Bronchial epithelial cell (primary cell): Measurements from ENCODE around the gene TMEM54. TPM values are rescaled to one million over a fixed set of nuclear protein-coding genes. Genes with fewer than 3 reads are reported as not detected.

Source experiments
- DNase-seq: peaks from one replicate; pipeline ENCODE4 v3.0.0-alpha.2; 2010; ENCODE audit warnings: low read depth
- FAIRE-seq: peaks from 2 replicates; lab custom pipeline; 2011; peaks lifted over from hg19 to GRCh38; lab: Jason Lieb, UNC
- H3K27me3 ChIP-seq: 2 replicates; pipeline ENCODE4 v1.5.1; 2011; ENCODE audit warnings: low read length; ENCODE audit not compliant: control insufficient read depth, insufficient read depth
- H3K36me3 ChIP-seq: 2 replicates; pipeline ENCODE4 v1.5.1; 2011; ENCODE audit warnings: low read length; ENCODE audit not compliant: control insufficient read depth, insufficient read depth
- H3K4me3 ChIP-seq: 2 replicates; pipeline ENCODE4 v1.5.1; 2011; ENCODE audit warnings: mild to moderate bottlenecking, low read depth, low read length, control low read depth
- total RNA-seq: library from RNA; depleted of rRNA; stranded (reverse); fragments of >200 nt; gene quantifications from 2 replicates; pipeline ENCODE4 v1.2.1, GENCODE V29; 2014
- TF ChIP-seq, protein P1 (sequence below): IDR thresholded peaks from 2 replicates; pipeline ENCODE4 v1.5.1; 2011; ENCODE audit warnings: mild to moderate bottlenecking, moderate library complexity, low read length, control low read depth, inconsistent platforms; ENCODE audit not compliant: insufficient read depth, severe bottlenecking

The TMEM54 gene
- total RNA-seq, 1 donor from 2014 or later = 112 TPM

DNA sequence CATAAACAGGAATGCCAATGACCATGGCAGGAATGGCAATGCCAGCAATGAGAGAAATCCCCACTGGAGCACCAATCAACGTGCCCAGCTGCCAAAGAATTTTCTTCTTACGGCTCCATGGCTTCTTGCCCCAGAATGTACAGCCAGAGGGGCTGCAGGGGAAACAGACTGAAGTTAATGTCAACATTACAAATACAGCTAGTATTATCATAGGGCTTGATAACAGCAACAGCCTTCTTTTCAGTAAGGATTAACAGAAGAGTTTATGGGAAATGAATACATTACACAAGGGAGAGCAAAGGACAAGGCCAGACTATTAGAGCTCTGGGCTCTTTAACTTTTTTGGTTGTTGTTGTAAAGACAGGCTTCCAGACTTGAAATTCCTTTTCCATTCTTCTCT is 45.2 kb upstream of the TMEM54 start:
- no peaks in the 10 kb centered on the region for H3K27me3 ChIP-seq
- DNase-seq = no peak
- TF ChIP-seq, protein P1, sequence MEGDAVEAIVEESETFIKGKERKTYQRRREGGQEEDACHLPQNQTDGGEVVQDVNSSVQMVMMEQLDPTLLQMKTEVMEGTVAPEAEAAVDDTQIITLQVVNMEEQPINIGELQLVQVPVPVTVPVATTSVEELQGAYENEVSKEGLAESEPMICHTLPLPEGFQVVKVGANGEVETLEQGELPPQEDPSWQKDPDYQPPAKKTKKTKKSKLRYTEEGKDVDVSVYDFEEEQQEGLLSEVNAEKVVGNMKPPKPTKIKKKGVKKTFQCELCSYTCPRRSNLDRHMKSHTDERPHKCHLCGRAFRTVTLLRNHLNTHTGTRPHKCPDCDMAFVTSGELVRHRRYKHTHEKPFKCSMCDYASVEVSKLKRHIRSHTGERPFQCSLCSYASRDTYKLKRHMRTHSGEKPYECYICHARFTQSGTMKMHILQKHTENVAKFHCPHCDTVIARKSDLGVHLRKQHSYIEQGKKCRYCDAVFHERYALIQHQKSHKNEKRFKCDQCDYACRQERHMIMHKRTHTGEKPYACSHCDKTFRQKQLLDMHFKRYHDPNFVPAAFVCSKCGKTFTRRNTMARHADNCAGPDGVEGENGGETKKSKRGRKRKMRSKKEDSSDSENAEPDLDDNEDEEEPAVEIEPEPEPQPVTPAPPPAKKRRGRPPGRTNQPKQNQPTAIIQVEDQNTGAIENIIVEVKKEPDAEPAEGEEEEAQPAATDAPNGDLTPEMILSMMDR = no peak
- peaks cover 23% of the 10 kb centered on the region for H3K36me3 ChIP-seq
- FAIRE-seq = no peak
- H3K4me3 ChIP-seq = no peak overlapping the region

DNA sequence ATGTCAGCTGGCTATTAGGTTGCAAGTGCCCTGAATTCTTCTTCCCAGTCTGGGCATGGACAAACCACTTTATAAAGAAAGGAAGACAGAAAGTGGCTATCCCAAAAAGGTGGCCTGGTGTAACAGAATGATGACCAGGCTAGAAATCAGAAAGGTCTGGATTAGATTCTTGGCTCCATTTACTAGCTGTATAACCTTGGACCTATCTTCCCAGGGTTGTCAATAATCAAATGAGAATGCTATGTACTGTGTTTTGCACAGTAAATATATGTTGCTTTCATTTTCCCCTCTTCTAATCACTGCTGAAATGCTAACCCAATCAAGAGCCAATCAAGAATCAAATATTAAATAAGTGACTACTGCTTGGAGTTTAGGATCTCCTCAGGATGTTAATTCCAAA is 43.0 kb upstream of the TMEM54 start:
- FAIRE-seq = no peak

DNA sequence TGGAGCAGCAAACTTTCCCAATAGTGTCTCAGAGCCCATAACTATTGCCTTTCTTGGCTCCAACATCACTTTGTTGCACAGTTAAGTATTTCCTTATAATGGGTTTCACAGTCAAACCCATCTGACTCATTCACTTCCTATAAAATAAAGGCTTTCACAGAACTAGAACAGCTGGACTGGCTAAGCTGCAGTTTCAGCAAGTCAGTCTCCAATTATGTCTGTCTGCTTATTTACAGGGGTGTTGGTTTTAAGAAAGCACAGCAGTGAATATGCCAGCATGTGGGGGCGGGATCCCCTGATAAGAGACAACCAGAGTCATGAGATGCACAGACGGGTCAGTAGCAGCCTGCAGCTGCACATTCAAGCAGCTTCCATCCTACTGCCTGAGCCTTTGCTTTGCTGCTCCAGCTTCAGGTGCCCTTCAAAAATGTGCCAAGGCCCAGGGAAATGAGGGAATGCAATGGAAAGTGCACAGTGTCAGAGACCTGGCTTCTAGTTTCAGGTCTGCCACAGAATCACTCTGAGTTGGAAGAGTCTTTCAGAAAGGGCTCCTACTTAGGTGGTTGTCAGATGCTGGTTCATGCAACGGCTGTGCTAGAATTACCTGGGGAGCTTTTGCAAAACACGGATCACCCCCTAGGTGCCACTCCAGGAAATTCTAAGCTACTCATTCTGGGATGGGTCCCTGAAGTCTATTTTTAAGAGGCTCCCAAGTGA is 38.6 kb upstream of the TMEM54 start:
- Histone ChIP-seq H3K4me3 (no peak overlapping the region), H3K27me3 (no peaks in the 10 kb centered on the region), H3K36me3 (peaks cover 14% of the 10 kb centered on the region)
- no peak for FAIRE-seq
- peak; percentile 91 for DNase-seq
- TF ChIP-seq, protein P1 = no peak

More for the DNA sequence above, 43.0 kb upstream of the TMEM54 start:
- DNase-seq = no peak
- Histone ChIP-seq H3K36me3 (peaks cover 22% of the 10 kb centered on the region), H3K4me3 (no peak overlapping the region), H3K27me3 (no peaks in the 10 kb centered on the region)
- TF ChIP-seq, protein P1 = no peak

DNA sequence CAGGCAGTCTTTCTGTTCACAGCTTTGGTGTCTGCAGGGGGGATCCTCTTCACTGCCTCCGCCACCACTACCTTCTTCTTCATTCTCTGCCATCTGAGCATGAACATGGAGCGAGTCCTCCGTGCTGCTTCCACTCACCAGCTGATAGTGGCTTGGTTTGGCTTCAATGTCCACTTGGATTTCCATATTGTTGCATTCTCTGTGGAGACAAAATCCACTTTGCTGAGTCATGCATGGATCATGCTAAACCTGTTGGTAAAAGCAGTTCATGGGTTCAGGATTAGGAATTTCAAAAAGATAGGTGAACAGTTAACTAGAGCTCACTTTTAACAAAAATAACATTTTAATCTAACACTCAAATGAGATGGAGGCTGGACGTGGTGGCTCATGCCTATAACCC is 35.9 kb upstream of the TMEM54 start:
- DNase-seq = peak; percentile 30
- FAIRE-seq = no peak
- TF ChIP-seq, protein P1 = no peak
- Histone ChIP-seq H3K36me3 (peaks cover 10% of the 10 kb centered on the region), H3K27me3 (no peaks in the 10 kb centered on the region), H3K4me3 (no peak overlapping the region)

DNA sequence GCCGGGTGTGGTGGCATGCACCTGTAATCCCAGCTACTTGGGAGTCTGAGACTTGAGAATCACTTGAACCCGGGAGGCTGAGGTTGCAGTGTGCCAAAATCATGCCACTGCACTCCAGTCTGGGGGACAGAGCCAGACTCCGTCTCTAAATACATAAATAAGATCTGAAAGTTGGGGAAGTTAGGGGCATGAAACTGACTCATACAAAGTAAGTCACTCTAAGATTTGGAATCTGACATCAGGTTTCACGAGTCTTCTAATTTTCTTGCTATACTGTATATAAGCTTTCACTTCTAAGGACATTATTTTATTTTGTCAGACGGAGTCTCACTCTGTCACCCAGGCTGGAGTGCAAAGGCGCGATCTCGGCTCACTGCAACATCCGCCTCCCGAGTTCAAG is 33.3 kb upstream of the TMEM54 start:
- Histone ChIP-seq H3K27me3 (no peaks in the 10 kb centered on the region), H3K36me3 (peaks cover 9% of the 10 kb centered on the region), H3K4me3 (no peak overlapping the region)
- TF ChIP-seq, protein P1 = no peak
- no peak for DNase-seq
- no peak for FAIRE-seq

DNA sequence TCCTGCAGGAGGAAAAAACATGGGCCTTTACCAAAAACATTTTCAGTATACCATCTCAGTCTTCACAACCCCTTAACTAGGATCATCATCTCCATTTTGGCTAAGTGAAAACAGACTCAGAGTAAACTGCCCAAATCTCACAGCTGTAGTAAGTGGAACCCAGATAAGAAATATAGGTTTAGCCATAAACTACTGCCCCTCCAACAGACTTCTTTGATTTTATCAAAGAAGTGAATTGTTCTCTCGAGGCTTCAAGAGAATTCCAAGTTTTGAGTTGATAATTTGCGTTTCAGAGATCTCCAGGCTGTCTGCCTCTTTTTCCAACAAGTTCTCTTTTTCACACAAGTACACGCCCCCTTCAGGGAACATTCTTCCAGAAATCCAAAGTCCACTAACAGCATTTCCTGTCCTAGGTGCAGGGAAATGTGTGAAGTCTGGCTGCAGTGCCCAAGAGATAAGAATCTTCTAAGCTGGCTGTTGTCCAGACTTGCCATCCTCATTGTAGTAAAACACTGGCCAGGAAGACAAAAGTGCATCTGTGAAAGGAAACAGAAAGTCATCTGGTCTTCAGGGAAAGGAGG is 32.6 kb upstream of the TMEM54 start:
- DNase-seq = peak; percentile 38
- H3K36me3 ChIP-seq = peaks cover 9% of the 10 kb centered on the region

More for the DNA sequence above, 32.6 kb upstream of the TMEM54 start:
- FAIRE-seq = no peak
- TF ChIP-seq, protein P1 = no peak
- H3K27me3 ChIP-seq = no peaks in the 10 kb centered on the region
- no peak overlapping the region for H3K4me3 ChIP-seq
